GM19468 (cell line): Measurements from ENCODE around the gene MCM7.

Experiments used
- ATAC-seq: cut with Tn5 transposase; IDR thresholded peaks from one replicate; pipeline ENCODE4 v1.9.1; 2021; ENCODE audit warnings: mild to moderate bottlenecking, moderate library complexity, moderate number of reproducible peaks; ENCODE audit not compliant: unreplicated experiment; ENCODE audit errors: extremely low read depth

MCM7 gene

DNA sequence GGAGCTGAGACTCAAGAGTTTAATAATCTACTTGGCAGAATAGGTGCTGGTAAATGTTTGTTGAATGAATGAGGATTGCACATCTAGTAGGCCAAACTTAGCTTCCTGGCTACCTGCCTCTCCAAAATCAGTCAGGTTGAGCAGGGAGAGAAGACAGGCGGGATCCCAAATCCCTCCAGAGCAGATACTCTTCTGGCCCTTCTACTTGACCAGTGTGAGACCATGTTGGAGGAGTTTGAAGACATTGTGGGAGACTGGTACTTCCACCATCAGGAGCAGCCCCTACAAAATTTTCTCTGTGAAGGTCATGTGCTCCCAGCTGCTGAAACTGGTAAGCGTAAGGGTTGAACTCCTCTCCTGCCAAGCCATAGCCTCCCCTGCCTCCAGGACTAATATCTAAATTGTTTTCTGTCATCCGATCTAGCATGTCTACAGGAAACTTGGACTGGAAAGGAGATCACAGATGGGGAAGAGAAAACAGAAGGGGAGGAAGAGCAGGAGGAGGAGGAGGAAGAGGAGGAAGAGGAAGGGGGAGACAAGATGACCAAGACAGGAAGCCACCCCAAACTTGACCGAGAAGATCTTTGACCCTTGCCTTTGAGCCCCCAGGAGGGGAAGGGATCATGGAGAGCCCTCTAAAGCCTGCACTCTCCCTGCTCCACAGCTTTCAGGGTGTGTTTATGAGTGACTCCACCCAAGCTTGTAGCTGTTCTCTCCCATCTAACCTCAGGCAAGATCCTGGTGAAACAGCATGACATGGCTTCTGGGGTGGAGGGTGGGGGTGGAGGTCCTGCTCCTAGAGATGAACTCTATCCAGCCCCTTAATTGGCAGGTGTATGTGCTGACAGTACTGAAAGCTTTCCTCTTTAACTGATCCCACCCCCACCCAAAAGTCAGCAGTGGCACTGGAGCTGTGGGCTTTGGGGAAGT lies 23.4 kb upstream of the MCM7 start:
- no peak for ATAC-seq

- no peak for ATAC-seq
These were observed 21.4 kb upstream of the MCM7 start for GRCh38 chr7:100122568-100122967.

DNA sequence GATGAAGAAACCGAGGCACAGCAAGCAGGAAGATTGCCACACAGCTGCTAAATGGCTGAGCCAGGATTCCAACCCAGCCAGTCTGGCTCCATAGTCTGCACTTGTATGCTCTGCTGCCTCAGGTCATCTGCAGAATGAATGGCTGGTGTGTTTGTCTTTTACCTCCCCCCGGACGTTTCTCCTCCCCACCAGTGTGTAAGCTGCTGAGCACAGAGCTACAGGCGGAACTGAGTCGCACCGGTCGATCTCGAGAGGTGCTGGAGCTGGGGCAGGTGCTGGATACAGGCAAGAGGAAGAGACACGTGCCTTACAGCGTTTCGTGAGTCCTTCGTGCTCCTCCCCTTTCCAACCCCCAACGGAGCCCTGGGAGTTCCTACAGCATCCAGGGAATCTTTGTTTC lies 20.9 kb upstream of the MCM7 start:
- no peak for ATAC-seq

- no peak for ATAC-seq
These were observed 19.5 kb upstream of the MCM7 start for GRCh38 chr7:100120733-100121036.

- no peak for ATAC-seq
These were observed 19.0 kb upstream of the MCM7 start for GRCh38 chr7:100119970-100120732.

GRCh38 chr7:100119072-100119969 lies 18.1 kb upstream of the MCM7 start, which contains the start of the genes CNPY4 and TAF6:
Gene CNPY4 (plus strand): TSS chr7:100119634. CDS start chr7:100119745, 111 bp downstream.
Gene TAF6 (minus strand): TSS chr7:100119358. CDS start chr7:100114209, 5,149 bp downstream.
- peak; percentile 33 for ATAC-seq

DNA sequence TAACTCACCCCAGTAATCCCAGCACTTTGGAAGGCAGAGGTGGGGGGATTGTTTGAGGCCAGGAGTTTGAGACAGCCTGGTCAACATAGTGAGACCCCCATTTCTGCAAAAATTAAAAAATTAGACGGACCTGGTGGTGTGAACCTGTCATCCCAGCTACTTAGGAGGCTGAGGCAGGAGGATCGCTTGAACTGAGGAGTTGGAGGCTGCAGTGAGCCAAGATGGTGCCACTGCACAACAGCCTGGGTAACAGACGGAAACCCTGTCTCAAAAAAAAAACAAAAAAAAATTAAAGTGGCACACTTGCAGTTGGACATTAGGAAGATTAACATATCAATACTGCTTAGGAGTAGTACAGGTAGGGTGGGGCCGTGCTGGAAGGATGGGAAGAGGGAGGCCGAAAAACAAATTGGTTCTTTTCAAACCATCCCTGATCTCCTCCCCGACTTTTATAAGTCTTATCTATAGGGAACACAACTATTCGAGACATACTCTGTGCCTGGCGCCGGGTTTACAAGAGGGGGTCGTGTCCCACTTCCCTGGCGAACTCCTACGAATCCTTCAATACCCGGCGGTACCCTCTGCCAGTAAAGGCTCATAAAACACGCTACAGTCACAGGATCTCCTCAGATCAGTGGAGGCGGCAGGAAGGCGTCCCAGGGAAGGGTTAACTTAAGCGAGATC lies 17.3 kb upstream of the MCM7 start:
- ATAC-seq, result no peak

DNA sequence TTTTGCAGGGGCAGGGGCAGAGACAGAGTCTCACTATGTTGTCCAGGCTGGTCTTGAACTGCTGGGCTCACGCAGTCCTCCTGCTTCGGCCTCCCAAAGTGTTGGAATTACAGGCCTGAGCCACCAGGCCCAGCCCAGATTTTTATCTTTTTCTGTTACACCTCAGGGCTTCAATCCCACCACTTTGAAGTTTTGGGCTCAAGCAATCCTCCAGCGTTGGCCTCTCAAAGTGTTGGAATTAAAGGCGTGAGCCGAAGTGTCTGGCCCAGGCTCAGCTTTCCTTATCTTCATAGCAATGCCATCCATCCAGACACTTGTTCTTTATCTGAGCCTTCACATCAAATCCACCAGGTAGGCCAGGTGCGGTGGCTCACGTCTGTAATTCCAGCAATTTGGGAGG lies 13.8 kb upstream of the MCM7 start:
- ATAC-seq, result no peak

- no peak for ATAC-seq
These were observed 10.7 kb upstream of the MCM7 start for GRCh38 chr7:100111914-100112313.

GRCh38 chr7:100111156-100111555 lies 10.0 kb upstream of the MCM7 start:
- no peak for ATAC-seq

DNA sequence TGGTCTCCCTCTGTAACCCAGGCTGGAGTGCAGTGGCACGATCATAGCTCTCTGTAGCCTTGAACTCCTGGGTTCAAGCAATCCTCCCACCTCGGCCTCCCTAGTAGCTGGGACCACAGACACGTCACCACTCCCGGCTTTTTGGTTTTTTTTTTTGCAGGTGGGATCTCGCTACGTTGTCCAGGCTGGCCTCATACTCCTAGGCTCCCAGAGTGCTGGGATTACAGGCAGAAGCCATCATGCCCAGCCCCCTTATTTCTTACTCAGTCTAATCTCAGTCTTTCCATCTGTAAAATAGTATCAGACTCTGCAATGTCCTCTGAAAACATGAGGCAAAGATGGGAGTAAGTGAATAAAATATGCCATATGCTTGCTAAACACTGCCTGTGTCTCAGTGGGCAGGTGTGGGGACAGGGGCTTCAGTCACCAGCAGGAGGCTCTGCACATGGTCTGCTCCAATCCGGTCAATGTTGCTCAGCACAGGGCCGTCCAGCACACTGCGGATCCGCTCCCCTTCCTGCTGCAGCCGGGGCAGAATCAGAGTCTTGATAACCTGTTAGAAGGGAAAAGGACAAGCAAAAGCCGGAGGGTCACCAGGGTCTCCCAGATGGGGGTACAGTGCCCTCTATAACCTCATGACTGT lies 8.4 kb upstream of the MCM7 start:
- ATAC-seq, result no peak

GRCh38 chr7:100107890-100108289 lies 6.7 kb upstream of the MCM7 start:
- no peak for ATAC-seq

- no peak for ATAC-seq
These were observed 6.0 kb upstream of the MCM7 start for GRCh38 chr7:100107125-100107737.

DNA sequence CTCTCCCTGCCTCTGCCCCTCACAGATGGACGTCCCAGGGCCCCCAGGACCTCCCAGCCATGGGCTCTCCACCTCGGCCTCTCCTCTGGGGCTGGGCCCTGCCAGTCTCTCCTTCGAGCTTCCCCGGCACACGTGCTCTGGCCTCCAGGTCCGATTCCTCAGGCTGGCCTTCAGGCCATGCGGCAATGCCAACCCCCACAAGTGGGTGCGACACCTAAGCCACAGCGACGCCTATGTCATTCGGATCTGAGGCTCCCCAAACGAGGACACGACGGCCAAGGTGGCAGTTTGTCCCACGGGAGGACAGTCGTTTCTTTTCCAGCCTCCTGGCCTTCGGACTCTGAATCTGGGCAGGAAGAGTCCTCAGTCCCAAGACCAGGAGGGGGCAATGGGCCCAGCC lies 5.4 kb upstream of the MCM7 start:
- ATAC-seq, result no peak

DNA sequence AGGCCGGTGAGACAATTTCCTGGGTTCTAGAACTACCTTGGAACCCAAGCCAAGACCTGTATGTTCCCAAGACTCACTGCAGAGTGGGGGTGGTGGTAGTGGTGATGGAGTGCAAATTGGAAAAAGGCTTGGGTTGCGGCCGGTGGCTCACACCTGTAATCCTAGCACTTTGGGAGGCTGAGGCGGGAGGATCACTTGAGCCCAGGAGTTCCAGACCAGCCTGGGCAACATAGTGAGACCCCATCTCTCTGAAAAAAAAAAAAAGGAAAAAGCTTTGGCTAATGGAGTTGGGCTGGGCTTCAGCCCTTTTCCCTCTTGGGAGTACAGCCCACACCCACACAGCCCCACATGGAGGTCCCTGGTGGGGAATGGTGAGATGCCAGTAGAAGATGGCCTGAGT lies 4.3 kb upstream of the MCM7 start:
- ATAC-seq, result no peak

GRCh38 chr7:100102950-100103840 lies 2.0 kb upstream of the MCM7 start:
- no peak for ATAC-seq

GRCh38 chr7:100100420-100101015 lies 679 bp downstream of the MCM7 start:
- ATAC-seq, result peak; percentile 33

- no peak for ATAC-seq
These were observed 1.7 kb downstream of the MCM7 start for GRCh38 chr7:100099452-100099851.
